Measurements from ENCODE around the gene SUPT5H. TPM values are rescaled to one million over a fixed set of nuclear protein-coding genes. Genes with fewer than 3 reads are reported as not detected.

SUPT5H gene
- total RNA-seq, 2 experiments from 2014 or later: 179 to 189 TPM

- POLR2A ChIA-PET: interaction anchor here (0.7 kb wide), 1 partner anchor 92 kb away, joined by 5 read pairs; no protein-coding TSS in a partner anchor
These were observed 72.0 kb downstream of the SUPT5H start for GRCh38 chr19:39517432-39517831.

GRCh38 chr19:39518458-39518857 lies 73.1 kb downstream of the SUPT5H start:
- CTCF ChIA-PET: interaction anchor here (0.6 kb wide), 1 partner anchor 33 kb away, joined by 3 read pairs; no protein-coding TSS in a partner anchor
- POLR2A ChIA-PET: interaction anchor here (0.6 kb wide), 2 partner anchors 395 to 1813 kb away, joined by 4 to 9 read pairs; no protein-coding TSS in a partner anchor

More at GRCh38 chr19:39517432-39517831, 72.0 kb downstream of the SUPT5H start:
- CTCF ChIA-PET: interaction anchor here (0.7 kb wide), 1 partner anchor 235 kb away, joined by 3 read pairs; no protein-coding TSS in a partner anchor

GRCh38 chr19:39518975-39519374 lies 73.6 kb downstream of the SUPT5H start:
- POLR2A ChIA-PET: interaction anchor here (0.6 kb wide), 2 partner anchors 395 to 1812 kb away, joined by 4 to 9 read pairs; no protein-coding TSS in a partner anchor
- CTCF ChIA-PET: interaction anchor here (0.6 kb wide), 1 partner anchor 33 kb away, joined by 3 read pairs; no protein-coding TSS in a partner anchor

GRCh38 chr19:39520541-39521484 lies 75.4 kb downstream of the SUPT5H start:
- ChIA-PET POLR2A (interaction anchor here (0.6 kb wide), 1 partner anchor 81 kb away, joined by 3 read pairs; no protein-coding TSS in a partner anchor), CTCF (no interaction called here)

- ChIA-PET CTCF (interaction anchor here (1.0 to 1.6 kb wide), 2 partner anchors 15 to 50 kb away, joined by 3 read pairs; partner anchors contain the start of gene EID2), POLR2A (no interaction called here)
These were observed 79.1 kb downstream of the SUPT5H start for GRCh38 chr19:39524495-39524894.

GRCh38 chr19:39525205-39525604 lies 79.8 kb downstream of the SUPT5H start:
- ChIA-PET POLR2A (no interaction called here), CTCF (interaction anchor here (0.7 to 1.0 kb wide), 3 partner anchors 9 to 359 kb away, joined by 3 read pairs; no protein-coding TSS in a partner anchor)

Other genes starting within 250 kb of the SUPT5H start
- gene NCCRP1, start 248.6 kb upstream of the SUPT5H start, total RNA-seq: not detected
- gene SYCN, start 241.3 kb upstream of the SUPT5H start, total RNA-seq: not detected
- gene IFNL3, start 200.6 kb upstream of the SUPT5H start, total RNA-seq: not detected
- gene IFNL4, start 196.7 kb upstream of the SUPT5H start, total RNA-seq: under 1 TPM; 0.25 TPM
- not detected for gene IFNL2, start 177.2 kb upstream of the SUPT5H start, total RNA-seq
- not detected for gene IFNL1, start 149.2 kb upstream of the SUPT5H start, total RNA-seq
- gene LRFN1, start 124.7 kb upstream of the SUPT5H start, total RNA-seq: 1 to 10 TPM; 4.3 to 4.6 TPM
- gene GMFG, start 109.5 kb upstream of the SUPT5H start, total RNA-seq: 100 to 1,000 TPM; 211 to 231 TPM
- gene SAMD4B, start 103.2 kb upstream of the SUPT5H start, total RNA-seq: 10 to 100 TPM; 55.5 to 57.6 TPM
- 10 to 100 TPM; 43.6 to 44.7 TPM for gene PAF1, start 54.5 kb upstream of the SUPT5H start, total RNA-seq
- 10 to 100 TPM; 28.7 to 30.3 TPM for gene MED29, start 54.2 kb upstream of the SUPT5H start, total RNA-seq
- gene ZFP36, start 38.7 kb upstream of the SUPT5H start, total RNA-seq: 10 to 100 TPM; 16.6 to 17.4 TPM
- 10 to 100 TPM; 30.4 to 30.9 TPM for gene PLEKHG2, start 32.9 kb upstream of the SUPT5H start, total RNA-seq
- 1,000 to 10,000 TPM; 2,748 to 2,778 TPM for gene RPS16, start 9.6 kb upstream of the SUPT5H start, total RNA-seq
- 100 to 1,000 TPM; 135 to 144 TPM for gene TIMM50, start 35.3 kb downstream of the SUPT5H start, total RNA-seq
- 1 to 10 TPM; 1.6 TPM for gene DLL3, start 53.4 kb downstream of the SUPT5H start, total RNA-seq
- gene SELENOV, start 69.6 kb downstream of the SUPT5H start, total RNA-seq: not detected
- 1 to 10 TPM; 3.2 to 3.4 TPM for gene EID2B, start 87.3 kb downstream of the SUPT5H start, total RNA-seq
- 10 to 100 TPM; 12.9 to 13.5 TPM for gene EID2, start 94.6 kb downstream of the SUPT5H start, total RNA-seq
- not detected for gene LGALS13, start 156.9 kb downstream of the SUPT5H start, total RNA-seq
- gene LGALS16, start 210.3 kb downstream of the SUPT5H start, total RNA-seq: not detected

Data from activated CD8-positive, alpha-beta memory T cell treated with anti-CD3 and anti-CD28 coated beads for 36 hours (primary cell).